ENCODE results near the gene SPON1.

GRCh38 chr11:14264966-14265365 lies 302.4 kb downstream of the SPON1 start:
- TF ChIP-seq CTCF (IDR thresholded peaks at IDR 0.05; ENCODE audit: low read length) (no peak), EZH2 (optimal IDR thresholded peaks at IDR 0.05; ENCODE audit: low read depth, low read length) (no peak)
